Caco-2 (cell line): ENCODE measurements around the gene RABGAP1L. TPM values are rescaled to one million over a fixed set of nuclear protein-coding genes. Genes with fewer than 3 reads are reported as not detected.
"Not testable (repeated sequence)": the region's sequence is repeated elsewhere in the genome, so short reads cannot be mapped to it uniquely, and the experiment has no call there.

Experiments
- BruUV-seq: library from RNA; stranded (reverse); fragments of 400-500 nt; replicated peaks from 2 replicates; lab custom pipeline; 2021; lab: Mats Ljungman, UMichigan
- CTCF ChIA-PET: fragments of 300-600 bp; sonication (Branson Sonifier 250); formaldehyde crosslinking; loops from one replicate; lab custom pipeline; 2022; ENCODE audit warnings: antibody characterized with exemption; lab: Charles Lee
- POLR2A ChIA-PET: fragments of 300-600 bp; sonication (Branson Sonifier 250); formaldehyde crosslinking; loops from one replicate; lab custom pipeline; 2022; ENCODE audit warnings: antibody characterized with exemption; lab: Charles Lee
- DNase-seq, 2 experiments: peaks; one replicate each; pipeline versions ENCODE4 v3.0.0 to v3.0.0-alpha.2; 2020 to 2022
- H3K27me3 ChIP-seq: replicated peaks from 2 replicates; pipeline ENCODE4 v1.6.0; 2011; ENCODE audit warnings: low read length; ENCODE audit not compliant: control insufficient read depth, insufficient read depth
- H3K36me3 ChIP-seq: 2 replicates; pipeline ENCODE4 v1.5.1; 2011; ENCODE audit warnings: low read length; ENCODE audit not compliant: control insufficient read depth, insufficient read depth
- H3K4me1 ChIP-seq: fragments of 250-450 bp; sonication (Bioruptor Pico); 2 replicates; pipeline ENCODE4 v1.5.1; 2020; ENCODE audit warnings: mild to moderate bottlenecking
- H3K4me3 ChIP-seq: 2 replicates; pipeline ENCODE4 v1.5.1; 2011; ENCODE audit warnings: low read depth, mild to moderate bottlenecking, control low read depth, low read length
- H3K9me3 ChIP-seq: fragments of 250-450 bp; sonication (Bioruptor Pico); 2 replicates; pipeline ENCODE4 v1.5.1; 2020; ENCODE audit warnings: mild to moderate bottlenecking, moderate library complexity
- H3K27ac Mint-ChIP-seq: one replicate; pipeline ENCODE4 v1.8.0; 2022; ENCODE audit warnings: mixed read lengths; ENCODE audit not compliant: unreplicated experiment
- H3K27me3 Mint-ChIP-seq: one replicate; pipeline ENCODE4 v1.8.0; 2022; ENCODE audit warnings: mixed read lengths; ENCODE audit not compliant: insufficient read depth, unreplicated experiment
- H3K36me3 Mint-ChIP-seq: one replicate; pipeline ENCODE4 v1.8.0; 2022; ENCODE audit warnings: mild to moderate bottlenecking, mixed read lengths; ENCODE audit not compliant: insufficient read depth, unreplicated experiment
- H3K4me1 Mint-ChIP-seq: one replicate; pipeline ENCODE4 v1.8.0; 2022; ENCODE audit warnings: low read depth, mixed read lengths; ENCODE audit not compliant: unreplicated experiment
- H3K4me3 Mint-ChIP-seq: one replicate; pipeline ENCODE4 v1.8.0; 2022; ENCODE audit warnings: mild to moderate bottlenecking, moderate library complexity, mixed read lengths; ENCODE audit not compliant: unreplicated experiment
- H3K9me3 Mint-ChIP-seq: one replicate; pipeline ENCODE4 v1.8.0; 2022; ENCODE audit warnings: mixed read lengths; ENCODE audit not compliant: unreplicated experiment
- CTCF ChIP-seq, 2 experiments: fragments of 200-600 bp in 1 of 2; IDR thresholded peaks; 1 replicate in 1 of 2; 2 replicates in 1 of 2; pipeline versions ENCODE4 v1.5.1 to v1.8.0; 2011 to 2022; ENCODE audit warnings: antibody characterized with exemption in 1 of 2, control low read depth in 1 of 2, inconsistent platforms in 1 of 2, low read depth in 1 of 2, low read length in 1 of 2, mild to moderate bottlenecking in 1 of 2, moderate library complexity in 1 of 2; ENCODE audit not compliant: insufficient read depth in 1 of 2, severe bottlenecking in 1 of 2, unreplicated experiment in 1 of 2
- intact Hi-C: fragments of 100-400 bp; cut with micrococcal nuclease; formaldehyde crosslinking; loops from one replicate; pipeline ENCODE4 v1.10.0; 2022; ENCODE audit not compliant: unreplicated experiment
- total RNA-seq: library from RNA; stranded (reverse); gene quantifications from 2 replicates; pipeline ENCODE4 v1.2.3, GENCODE V29; 2022

Gene RABGAP1L
- total RNA-seq, 1 experiment from 2014 or later: 20.3 TPM

DNA sequence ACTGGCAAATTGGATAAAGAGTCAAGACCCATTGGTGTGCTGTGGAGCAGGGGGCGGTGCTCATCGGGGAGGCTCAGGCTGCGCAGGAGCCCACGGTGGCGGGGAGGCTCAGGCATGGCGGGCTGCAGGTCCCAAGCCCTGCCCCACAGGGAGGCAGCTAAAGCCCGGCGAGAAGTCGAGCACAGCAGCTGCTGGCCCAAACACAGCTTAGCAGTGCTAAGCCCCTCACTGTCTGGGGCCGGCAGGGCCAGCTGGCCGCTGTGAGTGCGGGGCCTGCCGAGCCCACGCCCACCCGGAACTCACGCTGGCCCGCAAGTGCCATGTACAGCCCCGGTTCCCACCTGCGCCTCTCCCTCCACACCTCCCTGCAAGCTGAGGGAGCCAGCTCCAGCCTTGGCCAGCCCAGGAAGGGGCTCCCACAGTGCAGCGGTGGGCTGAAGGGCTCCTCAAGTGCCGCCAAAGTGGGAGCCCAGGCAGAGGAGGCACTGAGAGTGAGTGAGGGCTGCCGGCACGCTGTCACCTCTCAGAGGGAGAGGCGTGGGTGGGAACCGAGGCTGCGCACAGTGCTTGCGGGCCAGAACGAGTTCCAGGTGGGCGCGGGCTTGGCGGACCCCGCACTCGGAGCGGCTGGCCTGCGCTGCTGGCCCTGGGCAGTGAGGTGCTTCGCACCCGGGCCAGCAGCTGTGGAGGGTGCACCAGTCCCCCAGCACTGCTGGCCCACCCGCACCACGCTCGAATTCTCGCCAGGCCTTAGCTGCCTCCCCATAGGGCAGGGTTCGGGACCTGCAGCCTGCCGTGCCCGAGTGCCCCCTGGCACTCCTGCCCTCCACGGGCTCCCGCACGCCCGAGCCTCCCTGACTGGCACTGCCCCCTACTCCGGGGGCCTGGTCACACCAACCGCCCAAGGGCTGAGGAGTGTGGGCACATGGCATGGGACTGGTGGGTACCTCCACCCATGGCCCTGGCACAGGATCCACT is 551.8 kb downstream of the RABGAP1L start:
- Histone ChIP-seq H3K27me3 (no peaks in the 10 kb centered on the region), H3K9me3 (no peaks in the 10 kb centered on the region), H3K4me3 (no peak overlapping the region), H3K36me3 (no peaks in the 10 kb centered on the region), H3K4me1 (no peaks in the 10 kb centered on the region)
- POLR2A ChIA-PET: no interaction called here
- no peaks in the 10 kb centered on the region for H3K36me3 Mint-ChIP-seq
- no peak overlapping the region for H3K4me3 Mint-ChIP-seq
- H3K4me1 Mint-ChIP-seq: no peaks in the 10 kb centered on the region
- no peaks in the 10 kb centered on the region for H3K27me3 Mint-ChIP-seq
- TF ChIP-seq CTCF (IDR thresholded peaks at IDR 0.05; ENCODE audit: insufficient read depth in 1 of 2, low read depth in 1 of 2, low read length in 1 of 2, severe bottlenecking in 1 of 2, unreplicated experiment in 1 of 2): no peak
- H3K9me3 Mint-ChIP-seq: peaks cover 10% of the 10 kb centered on the region
- CTCF ChIA-PET: no interaction called here
- intact Hi-C loops: no loop called here
- no TSS peak for BruUV-seq
- H3K27ac Mint-ChIP-seq: no peak overlapping the region
- no peak for DNase-seq

DNA sequence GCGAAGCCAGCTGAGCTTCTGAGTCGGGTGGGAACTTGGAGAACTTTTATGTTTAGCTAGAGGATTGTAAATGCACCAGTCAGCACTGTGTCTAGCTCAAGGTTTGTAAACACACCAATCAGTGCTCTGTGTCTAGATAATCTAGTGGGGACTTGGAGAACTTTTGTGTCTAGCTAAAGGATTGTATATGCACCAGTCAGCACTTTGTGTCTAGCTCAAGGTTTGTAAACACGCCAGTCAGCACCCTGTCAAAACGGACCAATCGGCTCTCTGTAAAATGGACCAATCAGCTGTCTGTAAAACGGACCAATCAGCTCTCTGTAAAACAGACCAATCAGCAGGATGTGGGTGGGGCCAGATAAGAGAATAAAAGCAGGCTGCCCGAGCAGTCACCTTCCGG is 552.5 kb downstream of the RABGAP1L start:
- H3K27me3 ChIP-seq, H3K36me3 Mint-ChIP-seq, H3K4me1 Mint-ChIP-seq, H3K4me3 Mint-ChIP-seq, DNase-seq, H3K27me3 Mint-ChIP-seq, BruUV-seq, H3K9me3 Mint-ChIP-seq, intact Hi-C loops, H3K27ac Mint-ChIP-seq, H3K4me3 ChIP-seq, H3K4me1 ChIP-seq, CTCF ChIA-PET, POLR2A ChIA-PET, H3K36me3 ChIP-seq, H3K9me3 ChIP-seq: not testable (repeated sequence)

DNA sequence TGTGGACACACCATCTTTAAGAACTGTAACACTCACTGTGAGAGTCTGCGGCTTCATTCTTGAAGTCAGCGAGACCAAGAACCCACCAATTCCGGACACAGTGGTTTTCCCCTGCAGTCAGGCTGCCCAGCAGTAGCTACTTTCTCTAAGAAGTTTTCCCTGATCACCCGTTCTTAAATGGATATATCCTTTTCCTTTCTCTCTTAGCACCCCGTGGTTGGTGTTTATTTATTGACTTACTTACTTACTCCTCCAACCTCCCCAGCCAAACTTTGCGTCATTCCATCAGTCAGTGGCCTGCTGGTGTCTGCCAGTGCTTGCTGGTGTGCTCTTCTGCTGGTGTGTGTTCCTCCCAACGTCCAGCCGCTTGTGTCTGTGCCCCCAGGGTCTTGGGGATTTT is 553.2 kb downstream of the RABGAP1L start:
- H3K36me3 ChIP-seq: no peaks in the 10 kb centered on the region
- no peak overlapping the region for H3K4me3 ChIP-seq
- no peaks in the 10 kb centered on the region for H3K9me3 ChIP-seq
- H3K27me3 ChIP-seq: no peaks in the 10 kb centered on the region
- DNase-seq: no peak
- no peak for TF ChIP-seq CTCF (IDR thresholded peaks at IDR 0.05; ENCODE audit: insufficient read depth in 1 of 2, low read depth in 1 of 2, low read length in 1 of 2, severe bottlenecking in 1 of 2, unreplicated experiment in 1 of 2)
- POLR2A ChIA-PET: no interaction called here
- Mint-ChIP-seq H3K27me3 (no peaks in the 10 kb centered on the region), H3K4me3 (no peak overlapping the region), H3K4me1 (no peaks in the 10 kb centered on the region), H3K27ac (no peak overlapping the region), H3K9me3 (peaks cover 10% of the 10 kb centered on the region), H3K36me3 (no peaks in the 10 kb centered on the region)
- intact Hi-C loops: no loop called here
- BruUV-seq: no TSS peak
- no peaks in the 10 kb centered on the region for H3K4me1 ChIP-seq
- CTCF ChIA-PET: no interaction called here
